HG03520 (cell line): ENCODE measurements around the gene GPR26.

ENCODE experiments used
- ATAC-seq: cut with Tn5 transposase; IDR thresholded peaks from one replicate; pipeline ENCODE4 v1.9.1; 2021; ENCODE audit warnings: mild to moderate bottlenecking, moderate library complexity; ENCODE audit not compliant: unreplicated experiment

GPR26 gene

GRCh38 chr10:123666318-123667236 lies at the start of gene GPR26:
TSS of gene GPR26 (plus strand) at chr10:123666355. CDS start at chr10:123666408, 53 bp downstream.
- ATAC-seq = no peak

- ATAC-seq = no peak
These were observed 47.9 kb upstream of the GPR26 start for GRCh38 chr10:123618224-123618623.

GRCh38 chr10:123619067-123619855 lies 46.9 kb upstream of the GPR26 start:
- ATAC-seq = no peak

GRCh38 chr10:123620621-123621020 lies 45.5 kb upstream of the GPR26 start:
- no peak for ATAC-seq

GRCh38 chr10:123621492-123621891 lies 44.7 kb upstream of the GPR26 start:
- ATAC-seq = no peak

GRCh38 chr10:123621916-123622315 lies 44.2 kb upstream of the GPR26 start:
- no peak for ATAC-seq

- no peak for ATAC-seq
These were observed 43.8 kb upstream of the GPR26 start for GRCh38 chr10:123622381-123622780.

- no peak for ATAC-seq
These were observed 42.1 kb upstream of the GPR26 start for GRCh38 chr10:123624086-123624485.

- no peak for ATAC-seq
These were observed 33.0 kb upstream of the GPR26 start for GRCh38 chr10:123633106-123633505.

- ATAC-seq = no peak
These were observed 32.5 kb upstream of the GPR26 start for GRCh38 chr10:123633636-123634035.

- no peak for ATAC-seq
These were observed 31.9 kb upstream of the GPR26 start for GRCh38 chr10:123634221-123634620.

GRCh38 chr10:123635131-123635530 lies 31.0 kb upstream of the GPR26 start:
- no peak for ATAC-seq

- ATAC-seq = no peak
These were observed 30.4 kb upstream of the GPR26 start for GRCh38 chr10:123635745-123636144.

GRCh38 chr10:123636598-123637325 lies 29.4 kb upstream of the GPR26 start:
- ATAC-seq = no peak

GRCh38 chr10:123637326-123637880 lies 28.8 kb upstream of the GPR26 start:
- no peak for ATAC-seq

- no peak for ATAC-seq
These were observed 27.0 kb upstream of the GPR26 start for GRCh38 chr10:123639131-123639530.

- no peak for ATAC-seq
These were observed 26.1 kb upstream of the GPR26 start for GRCh38 chr10:123640016-123640535.

GRCh38 chr10:123642293-123642692 lies 23.9 kb upstream of the GPR26 start:
- no peak for ATAC-seq

- ATAC-seq = no peak
These were observed 23.5 kb upstream of the GPR26 start for GRCh38 chr10:123642697-123643096.

- no peak for ATAC-seq
These were observed 22.8 kb upstream of the GPR26 start for GRCh38 chr10:123643315-123643714.

- no peak for ATAC-seq
These were observed 21.1 kb upstream of the GPR26 start for GRCh38 chr10:123645016-123645415.
